HG03565 (cell line): ENCODE results near the gene NUAK1.

Experiments used
- ATAC-seq: cut with Tn5 transposase; IDR thresholded peaks from one replicate; pipeline ENCODE4 v1.9.1; 2021; ENCODE audit warnings: mild to moderate bottlenecking, moderate library complexity; ENCODE audit not compliant: unreplicated experiment

Gene NUAK1

GRCh38 chr12:106138633-106139421, at the start of gene NUAK1:
Gene NUAK1, minus strand, starts transcription at chr12:106138954. Its CDS starts 301 bp downstream, at chr12:106138653.
- no peak for ATAC-seq

- ATAC-seq = no peak
These were observed 49.5 kb upstream of the NUAK1 start for GRCh38 chr12:106188256-106188655.

GRCh38 chr12:106187842-106188241, 49.1 kb upstream of the NUAK1 start:
- no peak for ATAC-seq

- no peak for ATAC-seq
These were observed 48.5 kb upstream of the NUAK1 start for GRCh38 chr12:106187155-106187789.

GRCh38 chr12:106183735-106184134, 45.0 kb upstream of the NUAK1 start:
- no peak for ATAC-seq

- no peak for ATAC-seq
These were observed 42.8 kb upstream of the NUAK1 start for GRCh38 chr12:106181401-106182114.

- ATAC-seq = no peak
These were observed 40.3 kb upstream of the NUAK1 start for GRCh38 chr12:106179086-106179485.

- ATAC-seq = no peak
These were observed 39.8 kb upstream of the NUAK1 start for GRCh38 chr12:106178562-106178961.

- ATAC-seq = no peak
These were observed 37.8 kb upstream of the NUAK1 start for GRCh38 chr12:106176560-106176959.

- ATAC-seq = no peak
These were observed 36.1 kb upstream of the NUAK1 start for GRCh38 chr12:106174876-106175275.

- ATAC-seq = no peak
These were observed 34.7 kb upstream of the NUAK1 start for GRCh38 chr12:106173442-106173841.

- no peak for ATAC-seq
These were observed 32.5 kb upstream of the NUAK1 start for GRCh38 chr12:106171117-106171750.

- ATAC-seq = no peak
These were observed 31.5 kb upstream of the NUAK1 start for GRCh38 chr12:106170285-106170684.

GRCh38 chr12:106163712-106164111, 25.0 kb upstream of the NUAK1 start:
- no peak for ATAC-seq

- no peak for ATAC-seq
These were observed 22.7 kb upstream of the NUAK1 start for GRCh38 chr12:106161491-106161890.

GRCh38 chr12:106160915-106161314, 22.2 kb upstream of the NUAK1 start:
- ATAC-seq = no peak

- no peak for ATAC-seq
These were observed 19.0 kb upstream of the NUAK1 start for GRCh38 chr12:106157802-106158201.

GRCh38 chr12:106154751-106155273, 16.1 kb upstream of the NUAK1 start:
- ATAC-seq = no peak

GRCh38 chr12:106152334-106152733, 13.6 kb upstream of the NUAK1 start:
- no peak for ATAC-seq

- ATAC-seq = no peak
These were observed 11.8 kb upstream of the NUAK1 start for GRCh38 chr12:106150555-106150954.
